HG02884 (cell line): ENCODE measurements around the gene NUDT22.

Experiments
- ATAC-seq: cut with Tn5 transposase; IDR thresholded peaks from one replicate; pipeline ENCODE4 v1.9.1; 2021; ENCODE audit warnings: mild to moderate bottlenecking, moderate library complexity; ENCODE audit not compliant: unreplicated experiment

Gene NUDT22

GRCh38 chr11:64253481-64253880 is 27.4 kb downstream of the NUDT22 start:
- ATAC-seq = no peak

DNA sequence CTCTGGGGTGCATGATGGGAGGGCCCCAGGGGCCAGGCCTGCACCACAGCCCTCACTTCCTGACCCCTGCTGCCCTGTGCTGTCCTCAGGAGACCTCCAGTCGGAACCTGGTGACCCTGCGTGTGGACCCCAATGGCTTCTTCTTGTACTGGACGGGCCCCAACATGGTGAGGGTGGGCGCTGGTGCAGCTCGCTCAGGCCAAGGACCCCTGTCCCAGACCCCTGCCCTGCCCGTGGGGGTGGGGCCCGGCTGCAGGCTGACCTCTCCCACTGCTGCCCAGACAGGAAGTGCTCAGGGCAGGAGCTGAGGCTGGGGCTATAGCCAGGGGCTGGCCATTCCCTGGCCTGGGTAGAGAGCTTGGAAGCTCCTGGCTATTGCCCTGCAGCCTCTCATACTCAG is 28.3 kb downstream of the NUDT22 start:
- no peak for ATAC-seq

DNA sequence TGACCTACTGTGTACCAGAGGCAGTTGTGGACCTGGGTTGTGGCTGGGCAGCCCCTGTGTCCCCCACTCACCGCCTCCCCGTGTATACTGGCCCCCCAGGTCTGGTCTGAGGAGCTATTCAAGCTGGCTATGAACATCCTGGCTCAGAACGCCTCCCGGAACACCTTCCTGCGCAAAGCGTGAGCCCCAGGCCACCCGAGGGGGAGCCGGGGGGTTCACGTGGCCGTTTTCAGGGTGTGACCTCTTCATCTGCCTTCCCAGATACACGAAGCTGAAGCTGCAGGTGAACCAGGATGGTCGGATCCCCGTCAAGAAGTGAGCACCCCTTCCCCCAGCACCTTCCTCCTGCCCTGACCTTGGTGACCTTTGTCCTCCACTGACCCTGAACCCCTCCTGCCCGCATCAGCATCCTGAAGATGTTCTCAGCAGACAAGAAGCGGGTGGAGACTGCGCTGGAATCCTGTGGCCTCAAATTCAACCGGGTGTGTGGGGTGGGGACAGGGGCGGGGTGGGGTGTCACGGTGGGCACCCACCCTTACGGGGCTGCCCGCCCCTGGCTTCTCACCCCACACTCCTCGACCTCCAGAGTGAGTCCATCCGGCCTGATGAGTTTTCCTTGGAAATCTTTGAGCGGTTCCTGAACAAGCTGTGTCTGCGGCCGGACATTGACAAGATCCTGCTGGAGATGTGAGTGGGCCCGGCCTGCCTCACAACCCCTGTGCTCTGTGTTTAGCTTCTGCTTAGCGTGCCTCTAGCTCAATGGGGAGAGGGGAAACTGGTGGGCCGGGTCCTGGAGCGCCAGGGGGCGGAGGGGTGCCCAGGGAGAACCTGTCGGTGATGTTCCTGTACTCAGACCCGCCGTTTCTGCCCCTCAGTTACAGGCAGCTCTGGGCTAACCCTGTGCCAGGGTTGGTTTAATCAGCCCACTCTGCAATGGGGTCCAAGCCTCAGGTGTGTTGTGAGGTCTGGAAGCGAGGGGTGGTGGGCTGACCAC is 29.4 kb downstream of the NUDT22 start:
- no peak for ATAC-seq

DNA sequence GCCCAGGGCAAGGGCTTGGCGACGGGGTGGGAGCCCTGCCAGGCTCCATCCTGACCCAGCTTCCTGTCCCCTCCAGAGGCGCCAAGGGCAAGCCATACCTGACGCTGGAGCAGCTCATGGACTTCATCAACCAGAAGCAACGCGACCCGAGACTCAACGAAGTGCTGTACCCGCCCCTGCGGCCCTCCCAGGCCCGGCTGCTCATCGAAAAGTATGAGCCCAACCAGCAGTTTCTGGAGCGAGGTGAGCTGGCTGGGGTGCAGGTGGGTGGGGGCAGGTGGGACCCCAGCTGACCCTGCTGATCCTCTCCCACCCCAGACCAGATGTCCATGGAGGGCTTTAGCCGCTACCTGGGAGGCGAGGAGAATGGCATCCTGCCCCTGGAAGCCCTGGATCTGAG is 30.2 kb downstream of the NUDT22 start:
- no peak for ATAC-seq

DNA sequence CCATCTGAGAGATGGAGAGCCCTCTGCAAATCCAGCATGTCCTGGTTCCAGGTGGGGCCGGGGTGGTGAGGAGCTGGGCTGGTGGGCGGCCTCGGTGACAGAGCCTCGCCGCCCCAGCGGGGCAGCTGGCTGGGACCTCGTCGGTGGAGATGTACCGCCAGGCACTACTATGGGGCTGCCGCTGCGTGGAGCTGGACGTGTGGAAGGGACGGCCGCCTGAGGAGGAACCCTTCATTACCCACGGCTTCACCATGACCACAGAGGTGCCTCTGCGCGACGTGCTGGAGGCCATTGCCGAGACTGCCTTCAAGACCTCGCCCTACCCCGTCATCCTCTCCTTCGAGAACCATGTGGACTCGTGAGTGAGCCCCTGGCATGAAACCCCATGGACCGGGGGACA is 32.3 kb downstream of the NUDT22 start:
- ATAC-seq = no peak

GRCh38 chr11:64258946-64259532 is 33.0 kb downstream of the NUDT22 start:
- no peak for ATAC-seq

- ATAC-seq = no peak
Observed at GRCh38 chr11:64259533-64260067, 33.5 kb downstream of the NUDT22 start.

DNA sequence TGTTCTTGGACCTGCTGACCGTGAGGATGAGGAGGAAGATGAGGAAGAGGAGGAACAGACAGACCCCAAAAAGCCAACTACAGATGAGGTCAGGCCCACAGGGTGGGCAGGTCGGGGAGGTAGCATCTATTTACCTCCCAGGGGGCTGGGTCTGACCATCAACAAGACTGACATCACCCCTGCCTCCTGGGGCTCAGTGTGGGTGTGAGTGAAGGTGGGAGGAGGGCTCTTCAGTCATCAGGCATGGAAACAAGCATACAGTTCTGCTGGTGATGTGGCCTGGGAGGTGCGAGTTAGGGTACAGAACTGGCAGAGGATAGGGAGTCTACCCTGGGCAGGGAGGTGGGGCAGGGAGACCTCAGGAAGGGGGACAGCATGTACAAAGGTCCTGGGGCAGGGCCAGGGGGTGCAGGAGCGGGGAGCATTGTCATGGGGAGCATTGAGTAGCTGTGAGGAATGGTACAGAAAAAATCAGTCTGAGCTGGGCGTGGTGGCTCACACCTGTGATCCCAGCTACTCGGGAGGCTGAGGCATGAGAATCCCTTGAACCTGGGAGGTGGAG is 34.2 kb downstream of the NUDT22 start:
- ATAC-seq = no peak

DNA sequence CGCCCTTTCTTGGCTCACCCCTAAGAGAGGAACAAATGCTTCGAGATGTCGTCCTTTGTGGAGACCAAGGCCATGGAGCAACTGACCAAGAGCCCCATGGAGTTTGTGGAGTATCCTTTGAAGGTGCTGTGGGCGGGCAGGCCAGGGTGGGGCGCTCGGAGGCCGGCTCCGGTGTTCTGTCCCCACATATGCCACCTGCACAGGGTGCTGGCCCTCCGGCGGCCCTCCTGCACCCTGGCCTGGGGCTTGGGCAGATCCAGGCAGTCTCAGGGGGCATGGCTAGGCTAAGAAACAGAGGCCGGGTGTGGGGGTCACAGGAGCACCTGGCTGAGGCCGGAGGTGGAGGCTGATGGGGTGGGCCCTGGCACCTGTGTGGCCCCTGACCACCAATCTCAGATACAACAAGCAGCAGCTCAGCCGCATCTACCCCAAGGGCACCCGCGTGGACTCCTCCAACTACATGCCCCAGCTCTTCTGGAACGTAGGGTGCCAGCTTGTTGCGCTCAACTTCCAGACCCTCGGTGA is 35.5 kb downstream of the NUDT22 start:
- ATAC-seq = no peak

DNA sequence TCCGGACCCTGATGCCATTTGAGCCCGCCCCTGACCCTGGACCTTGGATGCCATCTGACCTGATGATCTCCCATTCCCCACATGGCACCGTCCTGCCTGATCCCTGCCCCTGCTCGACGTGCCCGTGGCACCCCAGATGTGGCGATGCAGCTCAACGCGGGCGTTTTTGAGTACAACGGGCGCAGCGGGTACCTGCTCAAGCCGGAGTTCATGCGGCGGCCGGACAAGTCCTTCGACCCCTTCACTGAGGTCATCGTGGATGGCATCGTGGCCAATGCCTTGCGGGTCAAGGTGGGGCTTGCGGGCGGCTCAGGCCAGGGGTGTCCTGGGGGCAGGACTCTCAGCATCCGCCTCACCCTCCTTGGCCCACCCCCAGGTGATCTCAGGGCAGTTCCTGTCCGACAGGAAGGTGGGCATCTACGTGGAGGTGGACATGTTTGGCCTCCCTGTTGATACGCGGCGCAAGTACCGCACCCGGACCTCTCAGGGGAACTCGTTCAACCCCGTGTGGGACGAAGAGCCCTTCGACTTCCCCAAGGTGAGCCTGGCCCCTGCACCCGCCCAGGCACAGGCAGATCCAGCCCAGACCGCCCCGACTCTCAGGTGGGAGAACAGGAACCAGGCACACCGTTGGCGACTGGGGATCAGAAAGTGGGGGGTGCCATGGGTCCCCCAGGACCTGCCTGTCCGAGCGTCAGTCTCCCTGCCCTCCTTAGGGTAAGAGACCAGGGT is 36.4 kb downstream of the NUDT22 start:
- no peak for ATAC-seq

- no peak for ATAC-seq
Observed at GRCh38 chr11:64263021-64263946, 37.2 kb downstream of the NUDT22 start.

GRCh38 chr11:64263947-64264317 is 37.9 kb downstream of the NUDT22 start:
- ATAC-seq = no peak

- no peak for ATAC-seq
Observed at GRCh38 chr11:64264371-64264852, 38.3 kb downstream of the NUDT22 start.

DNA sequence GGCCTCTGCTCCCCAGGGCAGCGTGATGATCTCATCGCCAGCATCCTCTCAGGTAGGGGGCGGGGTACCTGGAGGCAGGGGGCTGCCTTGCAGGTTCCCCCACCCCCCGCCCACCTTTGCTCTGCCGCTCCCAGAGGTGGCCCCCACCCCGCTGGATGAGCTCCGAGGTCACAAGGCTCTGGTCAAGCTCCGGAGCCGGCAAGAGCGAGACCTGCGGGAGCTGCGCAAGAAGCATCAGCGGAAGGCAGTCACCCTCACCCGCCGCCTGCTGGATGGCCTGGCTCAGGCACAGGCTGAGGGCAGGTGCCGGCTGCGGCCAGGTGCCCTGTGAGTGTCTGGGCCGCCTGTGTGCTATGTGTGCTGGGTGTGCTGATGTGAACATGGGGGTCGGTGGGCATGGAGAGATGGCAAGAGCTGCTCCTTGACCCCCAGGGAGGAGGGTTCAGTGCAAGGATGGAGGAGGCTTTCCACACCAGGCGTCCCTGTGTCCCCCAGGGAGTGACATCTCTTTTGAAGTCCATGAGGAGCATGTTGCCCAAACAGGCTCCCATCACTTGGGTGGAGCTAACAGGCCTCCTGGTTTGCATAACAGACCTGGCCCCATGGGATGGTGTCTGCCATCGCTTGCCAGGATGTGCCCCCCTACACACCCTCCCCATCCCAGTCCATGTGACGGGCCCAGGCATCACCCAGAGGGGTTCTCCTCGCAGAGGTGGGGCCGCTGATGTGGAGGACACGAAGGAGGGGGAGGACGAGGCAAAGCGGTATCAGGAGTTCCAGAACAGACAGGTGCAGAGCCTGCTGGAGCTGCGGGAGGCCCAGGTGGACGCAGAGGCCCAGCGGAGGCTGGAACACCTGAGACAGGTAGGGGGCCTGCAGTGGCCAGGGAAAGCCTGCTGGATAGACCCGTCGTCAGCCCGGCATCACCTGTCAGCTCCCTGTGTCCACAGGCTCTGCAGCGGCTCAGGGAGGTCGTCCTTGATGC is 39.4 kb downstream of the NUDT22 start:
- no peak for ATAC-seq

- ATAC-seq = no peak
Observed at GRCh38 chr11:64266339-64266738, 40.3 kb downstream of the NUDT22 start.

GRCh38 chr11:64267207-64267945 is 41.3 kb downstream of the NUDT22 start:
- no peak for ATAC-seq

DNA sequence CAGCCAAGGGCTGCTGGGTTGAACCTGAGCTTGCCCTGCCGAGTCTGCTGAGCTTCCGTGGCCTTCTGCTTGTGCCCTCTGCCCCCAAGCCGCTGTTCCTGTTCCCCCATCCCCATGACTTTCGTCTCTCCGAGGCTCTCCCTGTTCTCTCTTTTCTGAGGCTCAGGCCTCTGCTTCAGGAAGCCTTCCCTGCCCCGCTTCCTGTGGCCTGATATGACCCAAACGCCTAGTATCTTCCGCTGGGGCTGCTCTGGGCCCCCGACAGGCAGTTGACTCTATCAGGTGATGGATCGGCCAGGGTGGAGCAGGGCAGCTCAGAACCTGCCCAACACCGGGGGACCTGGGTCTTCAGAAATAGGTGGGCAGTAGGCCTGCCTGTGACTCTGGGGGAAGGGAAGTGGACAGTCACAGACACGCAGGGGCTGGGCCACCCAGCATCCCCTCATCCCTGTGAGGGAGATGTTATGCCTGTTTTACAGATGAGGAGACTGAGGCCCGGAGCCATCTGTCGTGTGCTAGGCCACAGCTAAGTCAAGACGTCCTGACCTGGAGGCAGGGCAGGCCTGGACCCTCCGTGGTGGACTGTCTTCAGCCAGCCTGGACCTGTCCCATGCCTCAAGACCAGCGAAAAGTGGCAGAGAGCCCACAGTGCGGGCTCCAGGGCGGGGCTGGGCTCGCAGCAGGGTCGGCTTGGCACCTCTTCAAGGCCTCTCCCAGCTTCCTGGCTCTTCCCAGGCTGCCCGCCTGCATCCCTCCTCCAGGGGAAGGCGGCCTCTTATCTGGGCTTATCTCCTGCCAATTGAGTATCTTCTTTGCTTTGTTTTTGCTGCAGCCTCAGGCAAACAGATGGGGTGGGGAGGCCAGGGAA is 42.2 kb downstream of the NUDT22 start:
- no peak for ATAC-seq
